K562 (cell line): Measurements from ENCODE around the gene UFSP1. TPM values are rescaled to one million over a fixed set of nuclear protein-coding genes. Genes with fewer than 3 reads are reported as not detected.
A peak's percentile ranks its signal among the peaks of the same experiment; 100 is the strongest.

Experiments
- ATF1 ChIP-seq, 2 experiments: fragments of 450-650 bp in 1 of 2; IDR thresholded peaks; 2 replicates each; pipeline ENCODE4 v1.6.1; 2016; ENCODE audit warnings: missing compliant biosample characterization in 1 of 2, missing genetic modification characterization in 1 of 2
- BCL6 ChIP-seq: fragments of 250-450 bp; sonication (Bioruptor Pico); IDR thresholded peaks from 2 replicates; pipeline ENCODE4 v1.4.0; 2020
- CBX1 ChIP-seq: sonication (generic); IDR thresholded peaks from 2 replicates; pipeline ENCODE4 v1.6.1; 2016; ENCODE audit warnings: antibody characterized with exemption, low read depth, mild to moderate bottlenecking
- ETV5 ChIP-seq: sonication (generic); formaldehyde crosslinking; IDR thresholded peaks from 2 replicates; pipeline ENCODE4 v1.4.0; 2020; ENCODE audit warnings: low read depth, mild to moderate bottlenecking, missing genetic modification reagents
- ETV6 ChIP-seq, 3 experiments: fragments of 150-350 bp in 1 of 3; sonication (generic) in 1 of 3; formaldehyde crosslinking in 1 of 3; IDR thresholded peaks; 2 replicates each; pipeline versions ENCODE4 v1.6.1 to v1.8.0; 2014 to 2022; ENCODE audit warnings: borderline replicate concordance in 2 of 3, low read depth in 2 of 3, antibody characterized with exemption in 1 of 3, low read length in 1 of 3, mild to moderate bottlenecking in 1 of 3, missing genetic modification reagents in 1 of 3
- FOXA3 ChIP-seq, 2 experiments: fragments of 450-650 bp in 1 of 2; sonication (generic) in 1 of 2; formaldehyde crosslinking; IDR thresholded peaks in 1 of 2; conservative IDR thresholded peaks in 1 of 2; 2 replicates each; pipeline versions ENCODE4 v1.4.0 to v1.8.0; 2020 to 2022; ENCODE audit warnings: mild to moderate bottlenecking in 2 of 2, missing genetic modification reagents in 1 of 2
- FOXK2 ChIP-seq, 2 experiments: fragments of 450-650 bp; IDR thresholded peaks in 1 of 2; conservative IDR thresholded peaks in 1 of 2; 2 replicates each; pipeline ENCODE4 v1.6.1; 2016; ENCODE audit warnings: low read depth in 2 of 2, mild to moderate bottlenecking in 1 of 2
- HDAC1 ChIP-seq, 2 experiments: fragments of 450-650 bp; IDR thresholded peaks; 2 replicates each; pipeline ENCODE4 v1.6.1; 2016 to 2017; ENCODE audit warnings: inconsistent platforms in 1 of 2, mild to moderate bottlenecking in 1 of 2, moderate library complexity in 1 of 2
- MTA1 ChIP-seq: fragments of 450-650 bp; IDR thresholded peaks from 2 replicates; pipeline ENCODE4 v1.6.1; 2017; ENCODE audit warnings: borderline replicate concordance
- NR2F6 ChIP-seq: fragments of 450-650 bp; formaldehyde crosslinking; IDR thresholded peaks from 2 replicates; pipeline ENCODE4 v1.4.0; 2020; ENCODE audit warnings: mild to moderate bottlenecking
- SMAD4 ChIP-seq: fragments of 250-450 bp; sonication (Bioruptor Pico); conservative IDR thresholded peaks from 2 replicates; pipeline ENCODE4 v1.8.0; 2021; ENCODE audit warnings: inconsistent platforms, mild to moderate bottlenecking, moderate library complexity
- TCF3 ChIP-seq: sonication (generic); formaldehyde crosslinking; IDR thresholded peaks from 2 replicates; pipeline ENCODE4 v1.4.0; 2020; ENCODE audit warnings: mild to moderate bottlenecking, missing genetic modification reagents
- TOE1 ChIP-seq, 2 experiments: fragments of 450-650 bp in 1 of 2; sonication (generic) in 1 of 2; formaldehyde crosslinking in 1 of 2; IDR thresholded peaks; 2 replicates each; pipeline versions ENCODE4 v1.7.1 to v1.8.0; 2016 to 2022; ENCODE audit warnings: borderline replicate concordance in 2 of 2, mild to moderate bottlenecking in 2 of 2, antibody characterized with exemption in 1 of 2, inconsistent platforms in 1 of 2, low read depth in 1 of 2, missing genetic modification reagents in 1 of 2, moderate library complexity in 1 of 2
- U2AF1 ChIP-seq: fragments of 200-400 bp; formaldehyde crosslinking; optimal IDR thresholded peaks from 2 replicates; pipeline ENCODE3; 2017; ENCODE audit warnings: mild to moderate bottlenecking, low read depth, low read length, moderate library complexity
- polyA plus RNA-seq, 8 experiments: library from polyadenylated mRNA; depleted of rRNA in 4 of 8; stranded (reverse) in 5 of 8; unstranded in 3 of 8; fragments of >200 nt; fragmentation: Nextera tagmentation in 2 of 8; fragmentation: Illumina TruSeq in 1 of 8; extraction: Ambion mirVana in 2 of 8; extraction: Trizol in 1 of 8; gene quantifications; 2 replicates each; pipeline versions ENCODE4 v1.2.1 to v1.2.3, GENCODE V29; 2011 to 2014; ENCODE audit warnings: inconsistent platforms in 1 of 8, missing spikeins in 1 of 8
- total RNA-seq, 7 experiments: library from RNA; depleted of rRNA in 6 of 7; stranded (reverse); fragments of >200 nt in 6 of 7; fragmentation: Illumina TruSeq in 2 of 7; extraction: Trizol in 2 of 7; gene quantifications; 2 replicates each; pipeline versions ENCODE4 v1.2.1 to v1.2.3, GENCODE V29; 2011 to 2021; ENCODE audit warnings: low replicate concordance in 1 of 7
- TF ChIP-seq, protein P1 (sequence below): fragments of 450-650 bp; formaldehyde crosslinking; IDR thresholded peaks from 2 replicates; pipeline ENCODE4 v1.4.0; 2022; ENCODE audit warnings: missing genetic modification characterization
- TF ChIP-seq, protein P2 (sequence below): IDR thresholded peaks from 2 replicates; pipeline ENCODE4 v1.6.1; 2012; ENCODE audit warnings: low read depth, low read length, improper control_type of control experiment, borderline replicate concordance
- TF ChIP-seq, protein P3 (sequence below): sonication (generic); formaldehyde crosslinking; IDR thresholded peaks from 2 replicates; pipeline ENCODE4 v1.8.0; 2022; ENCODE audit warnings: missing genetic modification reagents, mild to moderate bottlenecking, borderline replicate concordance
- TF ChIP-seq, protein P4 (sequence below): IDR thresholded peaks from 2 replicates; pipeline ENCODE4 v1.6.1; 2016; ENCODE audit warnings: missing genetic modification characterization, missing compliant biosample characterization

The UFSP1 gene
- total and polyA plus RNA-seq, 9 of the 15 experiments (the other 6 are each of a cell fraction or from before 2014, with no cell fraction given) = 0.50 to 18.8 (median 2.1) TPM

DNA sequence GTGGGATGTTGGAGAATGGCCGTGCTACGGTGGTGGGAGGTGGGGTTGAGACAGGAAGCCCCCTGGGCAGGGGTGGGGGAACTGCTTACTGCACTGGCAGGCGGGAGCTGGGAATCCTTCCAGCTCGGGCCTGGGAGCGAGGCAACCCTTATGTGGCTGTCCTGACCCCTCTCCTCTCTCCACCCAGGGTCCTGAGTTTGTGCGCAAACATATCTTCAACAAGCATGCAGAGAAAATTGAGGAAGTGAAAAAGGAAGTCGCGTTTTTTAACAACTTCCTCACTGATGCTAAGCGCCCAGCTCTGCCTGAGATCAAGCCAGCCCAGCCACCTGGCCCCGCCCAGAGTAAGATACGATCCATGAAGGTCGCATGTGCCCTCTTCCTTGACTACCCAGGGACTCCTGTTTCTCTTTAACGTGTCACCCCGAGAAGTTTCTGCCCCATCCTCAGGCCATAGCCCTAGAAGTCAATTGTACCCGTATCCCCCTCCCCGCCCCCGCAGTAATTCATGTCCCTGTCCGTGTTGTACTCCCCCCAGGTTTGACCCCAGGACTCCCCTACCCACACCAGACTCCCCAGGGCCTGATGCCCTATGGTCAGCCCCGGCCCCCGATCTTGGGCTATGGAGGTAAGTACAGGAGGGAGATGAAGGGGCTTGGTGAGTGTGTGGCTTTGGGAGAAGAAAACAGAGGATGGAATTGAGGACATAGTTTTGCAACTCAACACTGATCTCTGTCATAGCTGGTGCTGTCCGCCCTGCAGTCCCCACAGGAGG is 1.8 kb downstream of the UFSP1 start (continued):
- no peak for TF ChIP-seq NR2F6 (CRISPR knock-in tag)
- TF ChIP-seq BCL6 (CRISPR knock-in tag) = no peak
- TF ChIP-seq ATF1 (CRISPR knock-in tag; IDR thresholded peaks at IDR 0.05) = no peak
- TF ChIP-seq ATF1 (tag; IDR thresholded peaks at IDR 0.05) = 0 out of 2 replicates have a peak, but pooled peaks have one; percentile 25
- TF ChIP-seq, protein P1, sequence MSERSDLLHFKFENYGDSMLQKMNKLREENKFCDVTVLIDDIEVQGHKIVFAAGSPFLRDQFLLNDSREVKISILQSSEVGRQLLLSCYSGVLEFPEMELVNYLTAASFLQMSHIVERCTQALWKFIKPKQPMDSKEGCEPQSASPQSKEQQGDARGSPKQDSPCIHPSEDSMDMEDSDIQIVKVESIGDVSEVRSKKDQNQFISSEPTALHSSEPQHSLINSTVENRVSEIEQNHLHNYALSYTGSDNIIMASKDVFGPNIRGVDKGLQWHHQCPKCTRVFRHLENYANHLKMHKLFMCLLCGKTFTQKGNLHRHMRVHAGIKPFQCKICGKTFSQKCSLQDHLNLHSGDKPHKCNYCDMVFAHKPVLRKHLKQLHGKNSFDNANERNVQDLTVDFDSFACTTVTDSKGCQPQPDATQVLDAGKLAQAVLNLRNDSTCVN = peak; percentile 68
- TF ChIP-seq FOXA3 (CRISPR knock-in tag; conservative IDR thresholded peaks at IDR 0.05 in 1 of 2, IDR thresholded peaks at IDR 0.05 in 1 of 2) = no peak
- TF ChIP-seq, protein P2, sequence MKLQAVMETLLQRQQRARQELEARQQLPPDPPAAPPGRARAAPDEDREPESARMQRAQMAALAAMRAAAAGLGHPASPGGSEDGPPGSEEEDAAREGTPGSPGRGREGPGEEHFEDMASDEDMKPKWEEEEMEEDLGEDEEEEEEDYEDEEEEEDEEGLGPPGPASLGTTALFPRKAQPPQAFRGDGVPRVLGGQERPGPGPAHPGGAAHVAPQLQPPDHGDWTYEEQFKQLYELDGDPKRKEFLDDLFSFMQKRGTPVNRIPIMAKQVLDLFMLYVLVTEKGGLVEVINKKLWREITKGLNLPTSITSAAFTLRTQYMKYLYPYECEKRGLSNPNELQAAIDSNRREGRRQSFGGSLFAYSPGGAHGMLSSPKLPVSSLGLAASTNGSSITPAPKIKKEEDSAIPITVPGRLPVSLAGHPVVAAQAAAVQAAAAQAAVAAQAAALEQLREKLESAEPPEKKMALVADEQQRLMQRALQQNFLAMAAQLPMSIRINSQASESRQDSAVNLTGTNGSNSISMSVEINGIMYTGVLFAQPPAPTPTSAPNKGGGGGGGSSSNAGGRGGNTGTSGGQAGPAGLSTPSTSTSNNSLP = no peak
- no peak for TF ChIP-seq SMAD4
- no peak for TF ChIP-seq MTA1
- TF ChIP-seq, protein P3, sequence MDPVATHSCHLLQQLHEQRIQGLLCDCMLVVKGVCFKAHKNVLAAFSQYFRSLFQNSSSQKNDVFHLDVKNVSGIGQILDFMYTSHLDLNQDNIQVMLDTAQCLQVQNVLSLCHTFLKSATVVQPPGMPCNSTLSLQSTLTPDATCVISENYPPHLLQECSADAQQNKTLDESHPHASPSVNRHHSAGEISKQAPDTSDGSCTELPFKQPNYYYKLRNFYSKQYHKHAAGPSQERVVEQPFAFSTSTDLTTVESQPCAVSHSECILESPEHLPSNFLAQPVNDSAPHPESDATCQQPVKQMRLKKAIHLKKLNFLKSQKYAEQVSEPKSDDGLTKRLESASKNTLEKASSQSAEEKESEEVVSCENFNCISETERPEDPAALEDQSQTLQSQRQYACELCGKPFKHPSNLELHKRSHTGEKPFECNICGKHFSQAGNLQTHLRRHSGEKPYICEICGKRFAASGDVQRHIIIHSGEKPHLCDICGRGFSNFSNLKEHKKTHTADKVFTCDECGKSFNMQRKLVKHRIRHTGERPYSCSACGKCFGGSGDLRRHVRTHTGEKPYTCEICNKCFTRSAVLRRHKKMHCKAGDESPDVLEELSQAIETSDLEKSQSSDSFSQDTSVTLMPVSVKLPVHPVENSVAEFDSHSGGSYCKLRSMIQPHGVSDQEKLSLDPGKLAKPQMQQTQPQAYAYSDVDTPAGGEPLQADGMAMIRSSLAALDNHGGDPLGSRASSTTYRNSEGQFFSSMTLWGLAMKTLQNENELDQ (CRISPR knock-in tag) = no peak
- TF ChIP-seq U2AF1 = no peak
- TF ChIP-seq TOE1 (IDR thresholded peaks at IDR 0.05; ENCODE audit: borderline replicate concordance) = no peak
- no peak for TF ChIP-seq TOE1 (CRISPR knock-in tag; IDR thresholded peaks at IDR 0.05; ENCODE audit: borderline replicate concordance, low read depth)
- no peak for TF ChIP-seq ETV5 (CRISPR knock-in tag)
- TF ChIP-seq, protein P4, sequence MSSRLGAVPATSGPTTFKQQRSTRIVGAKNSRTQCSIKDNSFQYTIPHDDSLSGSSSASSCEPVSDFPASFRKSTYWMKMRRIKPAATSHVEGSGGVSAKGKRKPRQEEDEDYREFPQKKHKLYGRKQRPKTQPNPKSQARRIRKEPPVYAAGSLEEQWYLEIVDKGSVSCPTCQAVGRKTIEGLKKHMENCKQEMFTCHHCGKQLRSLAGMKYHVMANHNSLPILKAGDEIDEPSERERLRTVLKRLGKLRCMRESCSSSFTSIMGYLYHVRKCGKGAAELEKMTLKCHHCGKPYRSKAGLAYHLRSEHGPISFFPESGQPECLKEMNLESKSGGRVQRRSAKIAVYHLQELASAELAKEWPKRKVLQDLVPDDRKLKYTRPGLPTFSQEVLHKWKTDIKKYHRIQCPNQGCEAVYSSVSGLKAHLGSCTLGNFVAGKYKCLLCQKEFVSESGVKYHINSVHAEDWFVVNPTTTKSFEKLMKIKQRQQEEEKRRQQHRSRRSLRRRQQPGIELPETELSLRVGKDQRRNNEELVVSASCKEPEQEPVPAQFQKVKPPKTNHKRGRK (tag) = no peak
- TF ChIP-seq ETV6 (IDR thresholded peaks at IDR 0.05; ENCODE audit: borderline replicate concordance in 1 of 2, low read depth in 2 of 2, low read length in 1 of 2) = peak; percentile 84 to 92; a peak in 3 of 4 replicates
- TF ChIP-seq ETV6 (CRISPR knock-in tag; IDR thresholded peaks at IDR 0.05; ENCODE audit: borderline replicate concordance) = no peak
- no peak for TF ChIP-seq FOXK2 (conservative IDR thresholded peaks at IDR 0.05 in 1 of 2, IDR thresholded peaks at IDR 0.05 in 1 of 2; ENCODE audit: low read depth in 2 of 2)
- no peak; the same call in 1 of the 2 replicates for TF ChIP-seq CBX1
- no peak for TF ChIP-seq TCF3 (CRISPR knock-in tag)
- peak in 1 of 2 experiments; percentile 12; a peak in 1 of 4 replicates for TF ChIP-seq HDAC1 (IDR thresholded peaks at IDR 0.05)
